Tibial artery (tissue), 4 donors: Measurements from ENCODE around the gene EXD3.

Experiments used
- DNase-seq, 2 donors: peaks; one replicate each; pipeline ENCODE4 v3.0.0-alpha.2; 2019
- H3K27ac ChIP-seq, 2 donors: fragments of 200-600 bp; sonication (generic) in 1 of 2; 1 replicate in 1 of 2; 2 replicates in 1 of 2; pipeline ENCODE4 v1.5.1; 2018 to 2019; ENCODE audit warnings: mild to moderate bottlenecking in 1 of 2
- H3K27me3 ChIP-seq, 2 donors: fragments of 200-600 bp; sonication (generic) in 1 of 2; one replicate each; pipeline versions ENCODE4 v1.5.1 to v1.6.0; 2016 to 2019
- H3K36me3 ChIP-seq, 3 donors: fragments of 200-600 bp; sonication (generic) in 2 of 3; one replicate each; pipeline ENCODE4 v1.5.1; 2016 to 2019; ENCODE audit warnings: mild to moderate bottlenecking in 2 of 3
- H3K4me1 ChIP-seq, 4 donors: fragments of 200-600 bp; sonication (generic) in 2 of 4; 1 replicate in 3 of 4; 2 replicates in 1 of 4; pipeline ENCODE4 v1.5.1; 2016 to 2019
- H3K4me3 ChIP-seq, 2 donors: fragments of 200-600 bp; sonication (generic) in 1 of 2; 1 replicate in 1 of 2; 2 replicates in 1 of 2; pipeline ENCODE4 v1.5.1; 2018 to 2019; ENCODE audit warnings: mild to moderate bottlenecking in 2 of 2
- H3K9me3 ChIP-seq, 3 donors: fragments of 200-600 bp; sonication (generic) in 1 of 3; one replicate each; pipeline ENCODE4 v1.5.1; 2016 to 2019
- intact Hi-C: fragments of 100-400 bp; cut with DNase I; formaldehyde crosslinking; loops from one replicate; pipeline ENCODE4 v1.15.0; 2023; ENCODE audit warnings: low total_unique reads
- TF ChIP-seq, protein P1 (sequence below), 2 experiments: fragments of 200-600 bp in 1 of 2; fragments of 450-650 bp in 1 of 2; IDR thresholded peaks; one replicate each; pipeline ENCODE4 v1.5.1; 2017 to 2019; ENCODE audit warnings: antibody characterized with exemption in 2 of 2, mild to moderate bottlenecking in 1 of 2, moderate library complexity in 1 of 2

The EXD3 gene

DNA sequence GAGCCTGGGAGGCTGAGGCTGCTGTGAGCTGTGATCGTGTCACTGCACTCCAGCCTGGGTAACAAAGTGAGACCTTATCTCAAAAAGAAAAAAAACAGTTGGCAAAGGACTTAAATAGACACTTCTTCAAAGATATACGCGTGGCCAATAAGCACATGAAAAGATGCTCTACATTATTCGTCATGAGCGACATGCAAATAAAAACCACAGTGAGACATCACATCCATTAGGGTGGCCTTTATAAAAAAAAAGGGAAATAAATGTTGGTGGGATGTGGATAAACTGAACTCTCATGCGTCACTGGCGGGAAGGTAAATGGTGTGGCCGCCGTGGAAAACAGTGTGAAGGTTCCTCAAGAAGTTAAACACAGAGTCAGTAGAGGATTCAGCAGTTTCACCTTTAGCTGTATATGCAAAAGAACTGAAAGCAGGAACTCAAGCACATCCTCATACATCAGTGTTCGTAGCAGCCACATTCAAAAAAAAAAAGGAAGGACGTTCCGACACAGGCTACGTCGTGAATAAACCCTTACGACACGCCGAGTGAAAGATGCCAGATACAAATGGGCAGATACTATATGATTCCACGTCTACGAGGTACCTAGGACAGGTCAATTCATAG is 96.4 kb downstream of the EXD3 start:
- no peaks in the 10 kb centered on the region for H3K27me3 ChIP-seq
- no peak overlapping the region for H3K27ac ChIP-seq
- intact Hi-C loops: no loop called here
- no peaks in the 10 kb centered on the region for H3K36me3 ChIP-seq
- H3K9me3 ChIP-seq: no peaks in the 10 kb centered on the region
- no peaks in the 10 kb centered on the region for H3K4me1 ChIP-seq
- H3K4me3 ChIP-seq: no peak overlapping the region
- DNase-seq: peak in 1 of 2 donors; percentile 47
- TF ChIP-seq, protein P1, sequence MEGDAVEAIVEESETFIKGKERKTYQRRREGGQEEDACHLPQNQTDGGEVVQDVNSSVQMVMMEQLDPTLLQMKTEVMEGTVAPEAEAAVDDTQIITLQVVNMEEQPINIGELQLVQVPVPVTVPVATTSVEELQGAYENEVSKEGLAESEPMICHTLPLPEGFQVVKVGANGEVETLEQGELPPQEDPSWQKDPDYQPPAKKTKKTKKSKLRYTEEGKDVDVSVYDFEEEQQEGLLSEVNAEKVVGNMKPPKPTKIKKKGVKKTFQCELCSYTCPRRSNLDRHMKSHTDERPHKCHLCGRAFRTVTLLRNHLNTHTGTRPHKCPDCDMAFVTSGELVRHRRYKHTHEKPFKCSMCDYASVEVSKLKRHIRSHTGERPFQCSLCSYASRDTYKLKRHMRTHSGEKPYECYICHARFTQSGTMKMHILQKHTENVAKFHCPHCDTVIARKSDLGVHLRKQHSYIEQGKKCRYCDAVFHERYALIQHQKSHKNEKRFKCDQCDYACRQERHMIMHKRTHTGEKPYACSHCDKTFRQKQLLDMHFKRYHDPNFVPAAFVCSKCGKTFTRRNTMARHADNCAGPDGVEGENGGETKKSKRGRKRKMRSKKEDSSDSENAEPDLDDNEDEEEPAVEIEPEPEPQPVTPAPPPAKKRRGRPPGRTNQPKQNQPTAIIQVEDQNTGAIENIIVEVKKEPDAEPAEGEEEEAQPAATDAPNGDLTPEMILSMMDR (IDR thresholded peaks at IDR 0.05): no peak

DNA sequence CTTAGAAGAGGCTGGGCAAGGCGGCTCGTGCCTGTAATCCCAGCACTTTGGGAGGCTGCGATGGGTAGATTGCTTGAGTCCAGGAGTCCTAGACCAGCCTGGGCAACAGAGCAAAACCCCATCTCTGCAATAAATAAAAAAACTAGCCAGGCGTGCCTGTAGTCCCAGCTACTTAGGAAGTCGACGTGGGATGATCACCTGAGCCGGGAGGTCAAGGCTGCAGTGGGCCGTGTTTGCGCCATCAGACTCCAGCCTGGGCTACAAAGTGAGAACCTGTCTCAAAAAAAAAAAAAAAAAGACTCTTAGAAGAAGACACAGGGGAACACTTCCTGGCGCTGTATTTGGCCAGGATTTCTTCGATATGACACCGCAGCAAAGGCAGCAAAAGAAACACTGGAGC is 97.2 kb downstream of the EXD3 start:
- intact Hi-C loops: no loop called here
- Histone ChIP-seq H3K27me3 (no peaks in the 10 kb centered on the region), H3K36me3 (no peaks in the 10 kb centered on the region), H3K4me3 (no peak overlapping the region), H3K4me1 (no peaks in the 10 kb centered on the region), H3K9me3 (no peaks in the 10 kb centered on the region), H3K27ac (no peak overlapping the region)
- no peak for DNase-seq
- TF ChIP-seq, protein P1 (IDR thresholded peaks at IDR 0.05): no peak

DNA sequence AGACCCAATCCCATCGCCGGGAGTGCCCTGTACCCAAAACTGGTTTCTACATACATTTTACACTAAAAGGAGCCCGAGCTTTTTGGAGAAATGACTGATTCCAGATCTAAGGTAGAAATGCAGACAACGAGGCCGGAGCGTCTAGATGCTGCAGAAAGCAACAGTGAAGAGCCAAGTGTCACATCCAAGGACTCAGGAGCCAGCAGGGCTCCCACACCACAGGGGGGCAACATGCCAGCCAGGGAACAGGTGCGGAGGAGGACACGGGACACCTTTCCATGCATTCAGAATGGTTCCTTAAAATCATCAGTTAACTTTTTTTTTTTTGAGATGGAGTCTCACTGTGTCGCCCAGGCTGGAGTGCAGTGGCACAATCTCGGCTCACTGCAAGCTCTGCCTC is 97.8 kb downstream of the EXD3 start:
- DNase-seq: peak in 1 of 2 donors; percentile 34
- Histone ChIP-seq H3K4me1 (peaks cover 0 to 5% (median 0%) of the 10 kb centered on the region in 4 donors), H3K27me3 (peaks cover 0 to 2% of the 10 kb centered on the region in 2 donors), H3K4me3 (no peak overlapping the region), H3K27ac (no peak overlapping the region), H3K9me3 (no peaks in the 10 kb centered on the region), H3K36me3 (no peaks in the 10 kb centered on the region)
- TF ChIP-seq, protein P1 (IDR thresholded peaks at IDR 0.05): no peak
- intact Hi-C loops: no loop called here

DNA sequence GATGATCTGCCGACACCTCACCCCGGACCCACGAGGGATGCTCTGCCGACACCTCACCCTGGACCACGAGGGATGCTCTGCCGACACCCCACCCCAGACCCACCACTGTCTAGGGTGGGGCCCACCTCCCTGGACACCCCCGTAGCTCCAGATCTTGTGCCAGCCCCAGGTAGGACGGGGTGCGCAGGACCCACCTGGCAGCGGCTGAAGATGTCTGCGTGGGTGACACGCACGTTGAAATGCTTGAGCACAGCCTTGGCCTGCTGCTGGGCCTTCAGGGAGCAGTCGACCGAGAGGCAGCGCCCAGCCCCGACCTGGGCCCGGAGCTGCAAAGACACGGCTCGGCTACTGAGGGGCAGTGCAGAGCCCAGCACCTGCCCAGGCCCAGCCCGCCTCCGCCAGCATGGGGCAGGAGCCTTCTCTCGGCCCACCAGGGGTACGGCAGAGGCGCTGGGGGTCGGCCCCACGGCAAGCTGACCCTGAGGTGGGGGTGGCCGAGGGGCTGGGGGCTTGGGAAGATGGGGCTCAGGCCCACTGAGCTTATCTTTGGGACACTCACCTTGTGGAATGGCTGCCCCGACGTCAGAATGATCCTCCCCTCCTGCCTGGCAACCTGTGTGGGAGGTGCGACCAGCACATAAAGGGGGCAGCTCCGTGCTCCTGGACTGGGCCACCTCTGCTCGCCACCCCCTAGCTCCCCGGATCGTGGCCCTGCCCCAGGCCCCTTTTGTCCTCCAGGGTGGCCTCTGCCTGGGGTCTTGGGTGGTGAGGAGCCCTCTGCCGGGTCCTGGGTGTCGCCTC is 99.2 kb downstream of the EXD3 start:
- TF ChIP-seq, protein P1 (IDR thresholded peaks at IDR 0.05): no peak
- intact Hi-C loops: no loop called here
- peaks cover 0 to 17% (median 9%) of the 10 kb centered on the region in 4 donors for H3K4me1 ChIP-seq
- peaks cover 0 to 9% of the 10 kb centered on the region in 2 donors for H3K27me3 ChIP-seq
- peak in 1 of 2 donors; percentile 48 for DNase-seq
- H3K36me3 ChIP-seq: no peaks in the 10 kb centered on the region
- H3K9me3 ChIP-seq: no peaks in the 10 kb centered on the region
- no peak overlapping the region for H3K4me3 ChIP-seq
- H3K27ac ChIP-seq: no peak overlapping the region

DNA sequence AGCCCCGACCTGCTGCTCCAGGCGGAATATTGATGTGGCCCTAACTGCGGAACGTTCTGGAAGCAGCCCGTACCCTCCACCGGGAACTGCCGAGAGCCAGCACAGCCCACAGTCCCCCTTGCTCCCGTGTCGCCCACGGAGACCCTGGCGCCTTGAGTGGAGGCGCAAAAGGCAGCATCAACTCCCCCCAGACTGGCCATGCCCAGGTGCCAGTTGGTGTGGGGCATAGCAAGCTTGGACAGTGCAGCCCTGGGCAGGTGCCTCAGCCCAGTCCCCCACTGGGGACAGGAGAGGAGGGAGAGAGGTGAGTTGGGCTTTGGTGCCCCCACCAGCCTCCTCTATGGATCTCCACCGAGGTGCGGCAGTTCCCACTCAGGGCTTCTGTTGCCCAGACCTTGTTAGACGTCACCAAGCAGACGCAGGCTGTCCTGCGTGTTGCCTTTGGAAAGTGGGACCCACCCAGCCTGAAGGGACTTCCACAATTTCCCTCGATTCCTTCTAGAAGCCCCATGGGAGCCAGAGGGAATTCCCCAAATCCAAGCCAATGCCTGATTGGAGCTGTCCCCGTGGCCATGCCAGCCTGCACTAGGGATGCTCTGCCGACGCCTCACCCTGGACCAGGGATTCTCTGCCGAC is 101.1 kb downstream of the EXD3 start:
- Histone ChIP-seq H3K27ac (no peak overlapping the region), H3K36me3 (no peaks in the 10 kb centered on the region), H3K27me3 (peaks cover 0 to 27% of the 10 kb centered on the region in 2 donors), H3K4me1 (peaks cover 0 to 26% (median 16%) of the 10 kb centered on the region in 4 donors), H3K9me3 (no peaks in the 10 kb centered on the region), H3K4me3 (no peak overlapping the region)
- DNase-seq: peak in 1 of 2 donors; percentile 43
- TF ChIP-seq, protein P1 (IDR thresholded peaks at IDR 0.05): no peak
- intact Hi-C loops: no loop called here
